HepG2 (cell line): ENCODE measurements around the gene ESR1.

Experiments
- BORCS8-MEF2B ChIP-seq: sonication (generic); formaldehyde crosslinking; IDR thresholded peaks from 2 replicates; pipeline ENCODE4 v1.8.0; 2022; ENCODE audit warnings: mild to moderate bottlenecking, missing genetic modification reagents
- FOXM1 ChIP-seq: sonication (generic); formaldehyde crosslinking; IDR thresholded peaks from 2 replicates; pipeline ENCODE4 v1.5.0; 2020; ENCODE audit warnings: missing genetic modification reagents
- MAZ ChIP-seq, 2 experiments: sonication (generic) in 1 of 2; formaldehyde crosslinking in 1 of 2; IDR thresholded peaks; 2 replicates each; pipeline versions ENCODE4 v1.5.0 to v1.6.1; 2012 to 2020; ENCODE audit warnings: low read depth in 2 of 2, mild to moderate bottlenecking in 2 of 2, borderline replicate concordance in 1 of 2, improper control_type of control experiment in 1 of 2, low read length in 1 of 2, missing genetic modification reagents in 1 of 2, moderate library complexity in 1 of 2
- MTA1 ChIP-seq: sonication (generic); formaldehyde crosslinking; IDR thresholded peaks from 2 replicates; pipeline ENCODE4 v1.4.0; 2020; ENCODE audit warnings: missing genetic modification reagents, mild to moderate bottlenecking, borderline replicate concordance
- NCOA2 ChIP-seq: sonication (generic); formaldehyde crosslinking; IDR thresholded peaks from 2 replicates; pipeline ENCODE4 v1.8.0; 2022; ENCODE audit warnings: inconsistent platforms
- NFE2L2 ChIP-seq: fragments of 150-350 bp; IDR thresholded peaks from 2 replicates; pipeline ENCODE4 v1.6.1; 2014; ENCODE audit warnings: low read length
- RAD21 ChIP-seq: fragments of 450-650 bp; formaldehyde crosslinking; IDR thresholded peaks from 2 replicates; pipeline ENCODE4 v1.5.0; 2020; ENCODE audit warnings: mild to moderate bottlenecking
- SUZ12 ChIP-seq: fragments of 150-350 bp; IDR thresholded peaks from 2 replicates; pipeline ENCODE4 v1.6.1; 2014; ENCODE audit warnings: low read depth, low read length
- ZBTB7B ChIP-seq: sonication (generic); formaldehyde crosslinking; IDR thresholded peaks from 2 replicates; pipeline ENCODE4 v1.4.0; 2020; ENCODE audit warnings: missing genetic modification reagents
- ZNF329 ChIP-seq: sonication (generic); formaldehyde crosslinking; IDR thresholded peaks from 2 replicates; pipeline ENCODE4 v1.9.0; 2021; ENCODE audit warnings: low read depth, mild to moderate bottlenecking, missing genetic modification reagents
- TF ChIP-seq, protein P1 (sequence below): sonication (generic); formaldehyde crosslinking; IDR thresholded peaks from 2 replicates; pipeline ENCODE4 v1.5.0; 2020; ENCODE audit warnings: mild to moderate bottlenecking, missing genetic modification reagents, moderate library complexity

- TF ChIP-seq, protein P1, sequence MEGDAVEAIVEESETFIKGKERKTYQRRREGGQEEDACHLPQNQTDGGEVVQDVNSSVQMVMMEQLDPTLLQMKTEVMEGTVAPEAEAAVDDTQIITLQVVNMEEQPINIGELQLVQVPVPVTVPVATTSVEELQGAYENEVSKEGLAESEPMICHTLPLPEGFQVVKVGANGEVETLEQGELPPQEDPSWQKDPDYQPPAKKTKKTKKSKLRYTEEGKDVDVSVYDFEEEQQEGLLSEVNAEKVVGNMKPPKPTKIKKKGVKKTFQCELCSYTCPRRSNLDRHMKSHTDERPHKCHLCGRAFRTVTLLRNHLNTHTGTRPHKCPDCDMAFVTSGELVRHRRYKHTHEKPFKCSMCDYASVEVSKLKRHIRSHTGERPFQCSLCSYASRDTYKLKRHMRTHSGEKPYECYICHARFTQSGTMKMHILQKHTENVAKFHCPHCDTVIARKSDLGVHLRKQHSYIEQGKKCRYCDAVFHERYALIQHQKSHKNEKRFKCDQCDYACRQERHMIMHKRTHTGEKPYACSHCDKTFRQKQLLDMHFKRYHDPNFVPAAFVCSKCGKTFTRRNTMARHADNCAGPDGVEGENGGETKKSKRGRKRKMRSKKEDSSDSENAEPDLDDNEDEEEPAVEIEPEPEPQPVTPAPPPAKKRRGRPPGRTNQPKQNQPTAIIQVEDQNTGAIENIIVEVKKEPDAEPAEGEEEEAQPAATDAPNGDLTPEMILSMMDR = no peak
- TF ChIP-seq MTA1 (CRISPR knock-in tag) = no peak
- TF ChIP-seq NFE2L2 = no peak
- TF ChIP-seq NCOA2 (CRISPR knock-in tag) = no peak
- TF ChIP-seq SUZ12 = no peak
- no peak for TF ChIP-seq RAD21 (CRISPR knock-in tag)
- TF ChIP-seq FOXM1 = no peak
- no peak for TF ChIP-seq MAZ (IDR thresholded peaks at IDR 0.05; ENCODE audit: borderline replicate concordance, low read depth, low read length)
- TF ChIP-seq MAZ (CRISPR knock-in tag; IDR thresholded peaks at IDR 0.05; ENCODE audit: low read depth) = no peak
- TF ChIP-seq BORCS8-MEF2B = no peak
- no peak for TF ChIP-seq ZBTB7B
- no peak for TF ChIP-seq ZNF329
Measured at GRCh38 chr6:152166897-152167296, 359.4 kb downstream of the ESR1 start.
